K562 (cell line): ENCODE measurements around the gene GYPC. TPM values are rescaled to one million over a fixed set of nuclear protein-coding genes. Genes with fewer than 3 reads are reported as not detected.

ENCODE experiments used
- ATAC-seq: fragments of 200-7000 bp; cut with Tn5 transposase; 3 replicates; pipeline ENCODE4 v1.9.1; 2020; ENCODE audit warnings: moderate library complexity
- BruUV-seq: library from RNA; stranded (reverse); fragments of 400-500 nt; replicated peaks from 2 replicates; lab custom pipeline; 2021; lab: Mats Ljungman, UMichigan
- CTCF ChIA-PET: fragments of 300-600 bp; formaldehyde crosslinking; extraction: SDS; loops from one replicate; lab custom pipeline; 2021; ENCODE audit warnings: low intra/inter-chr PET ratio; lab: Yijun Ruan, JAX
- POLR2A ChIA-PET: fragments of 300-600, 350-650 bp; sonication (Branson Sonifier 250); formaldehyde crosslinking; extraction: SDS; loops from one replicate; lab custom pipeline; 2021; ENCODE audit warnings: antibody characterized with exemption, inconsistent platforms; lab: Yijun Ruan, JAX
- DNase-seq, 4 experiments: peaks; one replicate each; pipeline versions ENCODE4 v3.0.0 to v3.0.0-alpha.2; 2011 to 2018; ENCODE audit warnings: low spot score in 3 of 4, mixed read lengths in 3 of 4; ENCODE audit errors: extremely low read depth in 1 of 4
- FAIRE-seq: peaks from 2 replicates; lab custom pipeline; 2011; peaks lifted over from hg19 to GRCh38; lab: Jason Lieb, UNC
- H2AFZ ChIP-seq: 2 replicates; pipeline ENCODE4 v1.6.0; 2011; ENCODE audit warnings: low read depth, low read length, control low read depth, inconsistent platforms
- H3K27ac ChIP-seq: fragments of 200-600 bp; 3 replicates; pipeline ENCODE4 v1.8.0; 2011; ENCODE audit warnings: low read depth, mild to moderate bottlenecking, control low read depth, inconsistent platforms, low read length, moderate library complexity, mixed read lengths; ENCODE audit errors: extremely low read depth
- H3K27me3 ChIP-seq, 2 experiments: fragments of 300-600 bp in 1 of 2; 2 replicates in 1 of 2; 3 replicates in 1 of 2; pipeline versions ENCODE4 v1.6.0 to v1.8.0; 2011; ENCODE audit warnings: inconsistent platforms in 2 of 2, low read length in 2 of 2, mild to moderate bottlenecking in 1 of 2, mixed read lengths in 1 of 2, moderate library complexity in 1 of 2; ENCODE audit not compliant: control insufficient read depth in 2 of 2, insufficient read depth in 2 of 2
- H3K36me3 ChIP-seq: fragments of 300-600 bp; 3 replicates; pipeline ENCODE4 v1.8.0; 2011; ENCODE audit warnings: mild to moderate bottlenecking, low read length, inconsistent platforms; ENCODE audit not compliant: control insufficient read depth, insufficient read depth
- H3K4me1 ChIP-seq, 2 experiments: fragments of 200-600 bp in 1 of 2; replicated peaks in 1 of 2; 2 replicates in 1 of 2; 3 replicates in 1 of 2; pipeline versions ENCODE4 v1.5.1 to v1.8.0; 2011; ENCODE audit warnings: inconsistent platforms in 2 of 2, low read length in 2 of 2, mild to moderate bottlenecking in 1 of 2, mixed read lengths in 1 of 2, moderate library complexity in 1 of 2; ENCODE audit not compliant: control insufficient read depth in 2 of 2, insufficient read depth in 2 of 2
- H3K4me2 ChIP-seq: 2 replicates; pipeline ENCODE4 v1.6.1; 2011; ENCODE audit warnings: low read length, control low read depth, inconsistent platforms, mixed read lengths; ENCODE audit not compliant: insufficient read depth
- H3K4me3 ChIP-seq: fragments of 200-600 bp; sonication (generic), shearing (Covaris generic); 2 replicates; pipeline ENCODE4 v1.5.1; 2016; ENCODE audit warnings: control low read depth, inconsistent platforms
- H3K79me2 ChIP-seq: fragments of 200-600 bp; 3 replicates; pipeline ENCODE4 v1.8.0; 2011; ENCODE audit warnings: low read length, inconsistent platforms; ENCODE audit not compliant: control insufficient read depth, insufficient read depth
- H3K9ac ChIP-seq, 2 experiments: 2 replicates each; pipeline versions ENCODE4 v1.6.0 to v1.6.1; 2011; ENCODE audit warnings: low read depth in 2 of 2, low read length in 2 of 2, control low read depth in 1 of 2, inconsistent platforms in 1 of 2, mild to moderate bottlenecking in 1 of 2, mixed read lengths in 1 of 2; ENCODE audit not compliant: insufficient read depth in 1 of 2
- H3K9me1 ChIP-seq: one replicate; pipeline ENCODE4 v1.6.0; 2011; ENCODE audit warnings: inconsistent platforms, mild to moderate bottlenecking, low read length, moderate library complexity; ENCODE audit not compliant: control insufficient read depth, insufficient read depth
- H3K9me3 ChIP-seq: replicated peaks from 2 replicates; pipeline ENCODE4 v1.5.1; 2011; ENCODE audit warnings: low read depth, low read length, inconsistent platforms; ENCODE audit not compliant: control insufficient read depth, insufficient read depth
- H4K20me1 ChIP-seq: replicated peaks from 2 replicates; pipeline ENCODE4 v1.6.1; 2011; ENCODE audit warnings: low read length, inconsistent platforms, mixed read lengths; ENCODE audit not compliant: control insufficient read depth, insufficient read depth
- E2F3 ChIP-seq: fragments of 250-450 bp; sonication (Bioruptor Pico); IDR thresholded peaks from 2 replicates; pipeline ENCODE4 v1.4.0; 2020; ENCODE audit warnings: mild to moderate bottlenecking
- SPI1 ChIP-seq: IDR thresholded peaks from 2 replicates; pipeline ENCODE4 v1.6.1; 2011; ENCODE audit warnings: low read depth, low read length, control low read depth, borderline replicate concordance
- TAL1 ChIP-seq: fragments of 450-650 bp; IDR thresholded peaks from 2 replicates; pipeline ENCODE4 v1.6.1; 2016; ENCODE audit warnings: mild to moderate bottlenecking
- ZNF134 ChIP-seq: fragments of 250-450 bp; sonication (Bioruptor Pico); conservative IDR thresholded peaks from 2 replicates; pipeline ENCODE4 v1.4.0; 2020
- ZNF408 ChIP-seq: fragments of 250-450 bp; sonication (Bioruptor Pico); IDR thresholded peaks from 2 replicates; pipeline ENCODE4 v1.4.0; 2020; ENCODE audit warnings: low read depth, mild to moderate bottlenecking, moderate library complexity
- WGBS: fragments of 100-300 bp; shearing (Covaris generic); methylation state at CpG from one replicate; pipeline ENCODE4 v1.1.6; 2016; ENCODE audit warnings: low coverage, mixed read lengths; ENCODE audit not compliant: insufficient coverage; ENCODE audit errors: missing lambda C conversion rate; 5-methylcytosine and 5-hydroxymethylcytosine counted together
- in situ Hi-C: fragments of 300-500 bp; cut with MboI; formaldehyde crosslinking; loops from 4 replicates; pipeline ENCODE4 v1.15.0; 2018; ENCODE audit warnings: inconsistent platforms, mixed read lengths
- intact Hi-C: fragments of 100-400 bp; cut with micrococcal nuclease; formaldehyde crosslinking; loops from 2 replicates; pipeline ENCODE4 v1.14.2; 2022
- polyA plus RNA-seq, 8 experiments: library from polyadenylated mRNA; depleted of rRNA in 4 of 8; stranded (reverse) in 5 of 8; unstranded in 3 of 8; fragments of >200 nt; fragmentation: Nextera tagmentation in 2 of 8; fragmentation: Illumina TruSeq in 1 of 8; extraction: Ambion mirVana in 2 of 8; extraction: Trizol in 1 of 8; gene quantifications; 2 replicates each; pipeline versions ENCODE4 v1.2.1 to v1.2.3, GENCODE V29; 2011 to 2014; ENCODE audit warnings: inconsistent platforms in 1 of 8, missing spikeins in 1 of 8
- total RNA-seq, 7 experiments: library from RNA; depleted of rRNA in 6 of 7; stranded (reverse); fragments of >200 nt in 6 of 7; fragmentation: Illumina TruSeq in 2 of 7; extraction: Trizol in 2 of 7; gene quantifications; 2 replicates each; pipeline versions ENCODE4 v1.2.1 to v1.2.3, GENCODE V29; 2011 to 2021; ENCODE audit warnings: low replicate concordance in 1 of 7
- TF ChIP-seq, protein P1 (sequence below), 2 experiments: fragments of 450-650 bp in 1 of 2; sonication (generic) in 1 of 2; formaldehyde crosslinking in 1 of 2; IDR thresholded peaks in 1 of 2; conservative IDR thresholded peaks in 1 of 2; 2 replicates each; pipeline versions ENCODE4 v1.6.1 to v1.8.1; 2016 to 2023; ENCODE audit warnings: mild to moderate bottlenecking in 2 of 2, moderate library complexity in 2 of 2, inconsistent platforms in 1 of 2, missing genetic modification reagents in 1 of 2
- TF ChIP-seq, protein P2 (sequence below), 2 experiments: fragments of 450-650 bp in 1 of 2; sonication (generic) in 1 of 2; formaldehyde crosslinking in 1 of 2; IDR thresholded peaks; 2 replicates each; pipeline versions ENCODE4 v1.7.1 to v1.9.0; 2016 to 2022; ENCODE audit warnings: inconsistent platforms in 1 of 2, mild to moderate bottlenecking in 1 of 2, missing genetic modification reagents in 1 of 2
- TF ChIP-seq, protein P3 (sequence below): fragments of 450-650 bp; formaldehyde crosslinking; IDR thresholded peaks from 2 replicates; pipeline ENCODE4 v1.4.0; 2022; ENCODE audit warnings: missing genetic modification characterization

Gene GYPC
- total and polyA plus RNA-seq, 9 of the 15 experiments (the other 6 are each of a cell fraction or from before 2014, with no cell fraction given), result 50.6 to 282 (median 194) TPM

DNA sequence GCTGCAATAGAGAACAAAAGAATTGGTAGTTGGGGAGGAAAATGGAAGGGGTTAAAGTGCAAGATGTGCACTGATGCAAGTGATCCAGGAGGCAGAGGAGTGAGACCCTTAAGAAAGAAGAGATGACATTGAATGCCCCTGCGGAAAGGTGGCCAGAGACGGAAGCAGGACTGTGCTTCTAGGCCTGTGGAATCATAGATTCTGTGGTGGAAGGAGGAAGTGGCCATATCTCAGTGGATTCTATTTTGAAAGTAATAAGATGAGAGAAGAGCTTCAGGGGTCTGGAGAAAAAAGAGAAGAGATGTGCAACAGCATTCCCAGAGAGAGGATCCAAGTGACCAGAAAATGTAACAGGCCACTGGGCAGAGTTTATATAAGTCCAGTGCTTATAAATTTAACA lies 18.6 kb upstream of the GYPC start:
- no peaks in the 10 kb centered on the region for H3K36me3 ChIP-seq
- no TSS peak for BruUV-seq
- H3K27ac ChIP-seq, result no peak overlapping the region
- peak overlapping the region; percentile 81 for H2AFZ ChIP-seq
- H3K79me2 ChIP-seq, result no peaks in the 10 kb centered on the region
- intact Hi-C loops (no loop called here), in situ Hi-C loops (no loop called here)
- peak overlapping the region; percentile 10; the same call in 1 of the 2 replicates for H3K4me2 ChIP-seq
- TF ChIP-seq E2F3 (CRISPR knock-in tag) (no peak), ZNF134 (CRISPR knock-in tag) (no peak), TAL1 (no peak), ZNF408 (no peak), SPI1 (peak; percentile 99)
- TF ChIP-seq, protein P1, sequence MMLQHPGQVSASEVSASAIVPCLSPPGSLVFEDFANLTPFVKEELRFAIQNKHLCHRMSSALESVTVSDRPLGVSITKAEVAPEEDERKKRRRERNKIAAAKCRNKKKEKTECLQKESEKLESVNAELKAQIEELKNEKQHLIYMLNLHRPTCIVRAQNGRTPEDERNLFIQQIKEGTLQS (IDR thresholded peaks at IDR 0.05), result no peak
- TF ChIP-seq, protein P1 (CRISPR knock-in tag; conservative IDR thresholded peaks at IDR 0.05), result no peak
- TF ChIP-seq, protein P2, sequence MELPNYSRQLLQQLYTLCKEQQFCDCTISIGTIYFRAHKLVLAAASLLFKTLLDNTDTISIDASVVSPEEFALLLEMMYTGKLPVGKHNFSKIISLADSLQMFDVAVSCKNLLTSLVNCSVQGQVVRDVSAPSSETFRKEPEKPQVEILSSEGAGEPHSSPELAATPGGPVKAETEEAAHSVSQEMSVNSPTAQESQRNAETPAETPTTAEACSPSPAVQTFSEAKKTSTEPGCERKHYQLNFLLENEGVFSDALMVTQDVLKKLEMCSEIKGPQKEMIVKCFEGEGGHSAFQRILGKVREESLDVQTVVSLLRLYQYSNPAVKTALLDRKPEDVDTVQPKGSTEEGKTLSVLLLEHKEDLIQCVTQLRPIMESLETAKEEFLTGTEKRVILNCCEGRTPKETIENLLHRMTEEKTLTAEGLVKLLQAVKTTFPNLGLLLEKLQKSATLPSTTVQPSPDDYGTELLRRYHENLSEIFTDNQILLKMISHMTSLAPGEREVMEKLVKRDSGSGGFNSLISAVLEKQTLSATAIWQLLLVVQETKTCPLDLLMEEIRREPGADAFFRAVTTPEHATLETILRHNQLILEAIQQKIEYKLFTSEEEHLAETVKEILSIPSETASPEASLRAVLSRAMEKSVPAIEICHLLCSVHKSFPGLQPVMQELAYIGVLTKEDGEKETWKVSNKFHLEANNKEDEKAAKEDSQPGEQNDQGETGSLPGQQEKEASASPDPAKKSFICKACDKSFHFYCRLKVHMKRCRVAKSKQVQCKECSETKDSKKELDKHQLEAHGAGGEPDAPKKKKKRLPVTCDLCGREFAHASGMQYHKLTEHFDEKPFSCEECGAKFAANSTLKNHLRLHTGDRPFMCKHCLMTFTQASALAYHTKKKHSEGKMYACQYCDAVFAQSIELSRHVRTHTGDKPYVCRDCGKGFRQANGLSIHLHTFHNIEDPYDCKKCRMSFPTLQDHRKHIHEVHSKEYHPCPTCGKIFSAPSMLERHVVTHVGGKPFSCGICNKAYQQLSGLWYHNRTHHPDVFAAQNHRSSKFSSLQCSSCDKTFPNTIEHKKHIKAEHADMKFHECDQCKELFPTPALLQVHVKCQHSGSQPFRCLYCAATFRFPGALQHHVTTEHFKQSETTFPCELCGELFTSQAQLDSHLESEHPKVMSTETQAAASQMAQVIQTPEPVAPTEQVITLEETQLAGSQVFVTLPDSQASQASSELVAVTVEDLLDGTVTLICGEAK (IDR thresholded peaks at IDR 0.05), result no peak
- TF ChIP-seq, protein P2 (CRISPR knock-in tag; IDR thresholded peaks at IDR 0.05), result no peak
- TF ChIP-seq, protein P3, sequence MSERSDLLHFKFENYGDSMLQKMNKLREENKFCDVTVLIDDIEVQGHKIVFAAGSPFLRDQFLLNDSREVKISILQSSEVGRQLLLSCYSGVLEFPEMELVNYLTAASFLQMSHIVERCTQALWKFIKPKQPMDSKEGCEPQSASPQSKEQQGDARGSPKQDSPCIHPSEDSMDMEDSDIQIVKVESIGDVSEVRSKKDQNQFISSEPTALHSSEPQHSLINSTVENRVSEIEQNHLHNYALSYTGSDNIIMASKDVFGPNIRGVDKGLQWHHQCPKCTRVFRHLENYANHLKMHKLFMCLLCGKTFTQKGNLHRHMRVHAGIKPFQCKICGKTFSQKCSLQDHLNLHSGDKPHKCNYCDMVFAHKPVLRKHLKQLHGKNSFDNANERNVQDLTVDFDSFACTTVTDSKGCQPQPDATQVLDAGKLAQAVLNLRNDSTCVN (CRISPR knock-in tag), result no peak
- peaks cover 21 to 38% of the 10 kb centered on the region in 2 experiments; a peak in 4 of 5 replicates for H3K4me1 ChIP-seq
- no peaks in the 10 kb centered on the region for H3K27me3 ChIP-seq
- no peaks in the 10 kb centered on the region for H3K9me1 ChIP-seq
- FAIRE-seq, result no peak
- no peak for DNase-seq
- peak; percentile 38 for ATAC-seq
- ChIA-PET POLR2A (interaction anchor here (1.2 kb wide), 1 partner anchor 20 kb away, joined by 5 read pairs; no protein-coding TSS in a partner anchor), CTCF (no interaction called here)
- no peaks in the 10 kb centered on the region for H3K9me3 ChIP-seq
- 38% methylated on average over 2 of the region's 2 CpGs for WGBS
- no peak overlapping the region for H3K4me3 ChIP-seq
- H4K20me1 ChIP-seq, result no peaks in the 10 kb centered on the region
- H3K9ac ChIP-seq, result no peak overlapping the region; a peak in 2 of 4 replicates
